ENCODE measurements around the gene CREB3L2. TPM values are rescaled to one million over a fixed set of nuclear protein-coding genes. Genes with fewer than 3 reads are reported as not detected.

CREB3L2 gene
- total and polyA plus RNA-seq, 2 of the 13 experiments (the other 11 are each of a cell fraction or from before 2014, with no cell fraction given), result 22.1 to 41.1 TPM

GRCh38 chr7:138001529-138002095, at the start of gene CREB3L2 (continued):
- TF ChIP-seq NFATC3 (CRISPR knock-in tag; IDR thresholded peaks at IDR 0.05) (no peak), MXI1 (IDR thresholded peaks at IDR 0.05; ENCODE audit: borderline replicate concordance, low read depth, low read length) (peak; percentile 87), PCBP1 (IDR thresholded peaks at IDR 0.05; ENCODE audit: borderline replicate concordance, low read depth, low read length) (no peak), HMG20A (CRISPR knock-in tag; IDR thresholded peaks at IDR 0.05; ENCODE audit: borderline replicate concordance) (no peak), FOXK1 (CRISPR knock-in tag; IDR thresholded peaks at IDR 0.05; ENCODE audit: borderline replicate concordance, low read depth) (no peak), MBNL3 (CRISPR knock-in tag; conservative IDR thresholded peaks at IDR 0.05) (no peak), HNRNPL (IDR thresholded peaks at IDR 0.05; ENCODE audit: low read depth, low read length) (no peak), ZNF687 (CRISPR knock-in tag; IDR thresholded peaks at IDR 0.05) (peak; percentile 93), ZMYM4 (CRISPR knock-in tag; IDR thresholded peaks at IDR 0.05) (no peak; the same call in 1 of the 2 replicates), HOMEZ (CRISPR knock-in tag; IDR thresholded peaks at IDR 0.05; ENCODE audit: low read depth) (no peak), GTF2F1 (IDR thresholded peaks at IDR 0.05; ENCODE audit: low read length) (no peak), ZFP41 (CRISPR knock-in tag; IDR thresholded peaks at IDR 0.05; ENCODE audit: borderline replicate concordance) (no peak), ZNF205 (CRISPR knock-in tag; IDR thresholded peaks at IDR 0.05) (no peak), MYNN (CRISPR knock-in tag; IDR thresholded peaks at IDR 0.05; ENCODE audit: low read depth) (no peak), TCF7 (IDR thresholded peaks at IDR 0.05; ENCODE audit: low read depth) (no peak)
- TF ChIP-seq, protein P1, sequence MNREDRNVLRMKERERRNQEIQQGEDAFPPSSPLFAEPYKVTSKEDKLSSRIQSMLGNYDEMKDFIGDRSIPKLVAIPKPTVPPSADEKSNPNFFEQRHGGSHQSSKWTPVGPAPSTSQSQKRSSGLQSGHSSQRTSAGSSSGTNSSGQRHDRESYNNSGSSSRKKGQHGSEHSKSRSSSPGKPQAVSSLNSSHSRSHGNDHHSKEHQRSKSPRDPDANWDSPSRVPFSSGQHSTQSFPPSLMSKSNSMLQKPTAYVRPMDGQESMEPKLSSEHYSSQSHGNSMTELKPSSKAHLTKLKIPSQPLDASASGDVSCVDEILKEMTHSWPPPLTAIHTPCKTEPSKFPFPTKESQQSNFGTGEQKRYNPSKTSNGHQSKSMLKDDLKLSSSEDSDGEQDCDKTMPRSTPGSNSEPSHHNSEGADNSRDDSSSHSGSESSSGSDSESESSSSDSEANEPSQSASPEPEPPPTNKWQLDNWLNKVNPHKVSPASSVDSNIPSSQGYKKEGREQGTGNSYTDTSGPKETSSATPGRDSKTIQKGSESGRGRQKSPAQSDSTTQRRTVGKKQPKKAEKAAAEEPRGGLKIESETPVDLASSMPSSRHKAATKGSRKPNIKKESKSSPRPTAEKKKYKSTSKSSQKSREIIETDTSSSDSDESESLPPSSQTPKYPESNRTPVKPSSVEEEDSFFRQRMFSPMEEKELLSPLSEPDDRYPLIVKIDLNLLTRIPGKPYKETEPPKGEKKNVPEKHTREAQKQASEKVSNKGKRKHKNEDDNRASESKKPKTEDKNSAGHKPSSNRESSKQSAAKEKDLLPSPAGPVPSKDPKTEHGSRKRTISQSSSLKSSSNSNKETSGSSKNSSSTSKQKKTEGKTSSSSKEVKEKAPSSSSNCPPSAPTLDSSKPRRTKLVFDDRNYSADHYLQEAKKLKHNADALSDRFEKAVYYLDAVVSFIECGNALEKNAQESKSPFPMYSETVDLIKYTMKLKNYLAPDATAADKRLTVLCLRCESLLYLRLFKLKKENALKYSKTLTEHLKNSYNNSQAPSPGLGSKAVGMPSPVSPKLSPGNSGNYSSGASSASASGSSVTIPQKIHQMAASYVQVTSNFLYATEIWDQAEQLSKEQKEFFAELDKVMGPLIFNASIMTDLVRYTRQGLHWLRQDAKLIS (CRISPR knock-in tag; IDR thresholded peaks at IDR 0.05), result no peak
- TF ChIP-seq, protein P2, sequence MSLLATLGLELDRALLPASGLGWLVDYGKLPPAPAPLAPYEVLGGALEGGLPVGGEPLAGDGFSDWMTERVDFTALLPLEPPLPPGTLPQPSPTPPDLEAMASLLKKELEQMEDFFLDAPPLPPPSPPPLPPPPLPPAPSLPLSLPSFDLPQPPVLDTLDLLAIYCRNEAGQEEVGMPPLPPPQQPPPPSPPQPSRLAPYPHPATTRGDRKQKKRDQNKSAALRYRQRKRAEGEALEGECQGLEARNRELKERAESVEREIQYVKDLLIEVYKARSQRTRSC (CRISPR knock-in tag; IDR thresholded peaks at IDR 0.05; ENCODE audit: low read depth), result peak; percentile 72; the same call in 1 of the 2 replicates
